Measurements from ENCODE around the gene IFNA8. TPM values are rescaled to one million over a fixed set of nuclear protein-coding genes. Genes with fewer than 3 reads are reported as not detected.
"Not testable (repeated sequence)": the region's sequence is repeated elsewhere in the genome, so short reads cannot be mapped to it uniquely, and the experiment has no call there.

The IFNA8 gene
- not detected for polyA plus RNA-seq
- long read RNA-seq, donor 1, result 0 reads
- long read RNA-seq, donor 2, result 0 reads
- long read RNA-seq, donor 3, result 0 reads
- long read RNA-seq, donor 4, result 0 reads
- long read RNA-seq, donor 5, result 0 reads
- long read RNA-seq, donor 6, result 0 reads
- long read RNA-seq, donor 7, result 0 reads
- long read RNA-seq, donor 8, result 0 reads
- long read RNA-seq, donor 9, result 0 reads
- long read RNA-seq, donor 10, result 0 reads
- long read RNA-seq, donor 11, result 0 reads

- WGBS (ENCODE audit: insufficient coverage, low lambda C conversion rate), result no CpG with 5 or more reads among the region's 1 CpG
- peaks cover 8% of the 10 kb centered on the region for H3K27me3 ChIP-seq (ENCODE audit: control insufficient read depth, insufficient read depth, low read length)
- H3K27ac ChIP-seq (ENCODE audit: low read length), result no peak within 1 kb of the TSS
- DNase-seq, result no peak
- H3K4me1 ChIP-seq (ENCODE audit: control insufficient read depth, insufficient read depth, low read length), result no peaks in the 10 kb centered on the region
- H3K36me3 ChIP-seq (ENCODE audit: control insufficient read depth, insufficient read depth, low read length), result no peaks in the 10 kb centered on the region
- no peaks in the 10 kb centered on the region for H3K9me3 ChIP-seq (ENCODE audit: control insufficient read depth, low read depth, low read length)
- H3K4me3 ChIP-seq (ENCODE audit: low read length), result no peak within 1 kb of the TSS
Measured at GRCh38 chr9:21408817-21409216, at the start of gene IFNA8. Gene IFNA8, plus strand, starts transcription at chr9:21409117. Its CDS starts 60 bp downstream, at chr9:21409177.

- no CpG with 5 or more reads among the region's 8 CpGs for WGBS (ENCODE audit: insufficient coverage, low lambda C conversion rate)
Measured at GRCh38 chr9:21362287-21362686, 46.6 kb upstream of the IFNA8 start.

GRCh38 chr9:21367169-21367568, 41.7 kb upstream of the IFNA8 start:
- WGBS (ENCODE audit: insufficient coverage, low lambda C conversion rate), result no CpG with 5 or more reads among the region's 2 CpGs
- H3K4me1 ChIP-seq (ENCODE audit: control insufficient read depth, insufficient read depth, low read length); DNase-seq; H3K9me3 ChIP-seq (ENCODE audit: control insufficient read depth, low read depth, low read length); H3K27me3 ChIP-seq (ENCODE audit: control insufficient read depth, insufficient read depth, low read length); H3K4me3 ChIP-seq (ENCODE audit: low read length); H3K36me3 ChIP-seq (ENCODE audit: control insufficient read depth, insufficient read depth, low read length); H3K27ac ChIP-seq (ENCODE audit: low read length): not testable (repeated sequence)

More at GRCh38 chr9:21362287-21362686, 46.6 kb upstream of the IFNA8 start:
- Histone ChIP-seq H3K36me3 (ENCODE audit: control insufficient read depth, insufficient read depth, low read length) (no peaks in the 10 kb centered on the region), H3K27ac (ENCODE audit: low read length) (no peak overlapping the region), H3K4me1 (ENCODE audit: control insufficient read depth, insufficient read depth, low read length) (no peaks in the 10 kb centered on the region), H3K4me3 (ENCODE audit: low read length) (no peak overlapping the region), H3K9me3 (ENCODE audit: control insufficient read depth, low read depth, low read length) (no peaks in the 10 kb centered on the region), H3K27me3 (ENCODE audit: control insufficient read depth, insufficient read depth, low read length) (peaks cover 3% of the 10 kb centered on the region)
- no peak for DNase-seq

GRCh38 chr9:21367957-21368356, 41.0 kb upstream of the IFNA8 start, which contains the start of gene IFNA13:
Gene IFNA13, minus strand, starts transcription at chr9:21368057. Its CDS starts 47 bp downstream, at chr9:21368010.
- no peak for DNase-seq
- H3K4me3 ChIP-seq (ENCODE audit: low read length), result no peak within 1 kb of the TSS
- WGBS (ENCODE audit: insufficient coverage, low lambda C conversion rate), result 87% methylated on average over 2 of the region's 3 CpGs

GRCh38 chr9:21371467-21371866, 37.5 kb upstream of the IFNA8 start:
- not testable (repeated sequence) for H3K4me3 ChIP-seq (ENCODE audit: low read length); DNase-seq; H3K27ac ChIP-seq (ENCODE audit: low read length); H3K9me3 ChIP-seq (ENCODE audit: control insufficient read depth, low read depth, low read length); H3K36me3 ChIP-seq (ENCODE audit: control insufficient read depth, insufficient read depth, low read length); H3K27me3 ChIP-seq (ENCODE audit: control insufficient read depth, insufficient read depth, low read length); H3K4me1 ChIP-seq (ENCODE audit: control insufficient read depth, insufficient read depth, low read length)
- WGBS (ENCODE audit: insufficient coverage, low lambda C conversion rate), result no CpG with 5 or more reads among the region's 4 CpGs

More at GRCh38 chr9:21367957-21368356, 41.0 kb upstream of the IFNA8 start, which contains the start of gene IFNA13:
- peaks cover 3% of the 10 kb centered on the region for H3K27me3 ChIP-seq (ENCODE audit: control insufficient read depth, insufficient read depth, low read length)
- no peaks in the 10 kb centered on the region for H3K9me3 ChIP-seq (ENCODE audit: control insufficient read depth, low read depth, low read length)
- H3K27ac ChIP-seq (ENCODE audit: low read length), result no peak within 1 kb of the TSS
- no peaks in the 10 kb centered on the region for H3K4me1 ChIP-seq (ENCODE audit: control insufficient read depth, insufficient read depth, low read length)
- H3K36me3 ChIP-seq (ENCODE audit: control insufficient read depth, insufficient read depth, low read length), result no peaks in the 10 kb centered on the region

GRCh38 chr9:21381448-21382339, 27.2 kb upstream of the IFNA8 start:
- Histone ChIP-seq H3K27me3 (ENCODE audit: control insufficient read depth, insufficient read depth, low read length) (peaks cover 9% of the 10 kb centered on the region), H3K9me3 (ENCODE audit: control insufficient read depth, low read depth, low read length) (no peaks in the 10 kb centered on the region), H3K36me3 (ENCODE audit: control insufficient read depth, insufficient read depth, low read length) (no peaks in the 10 kb centered on the region), H3K4me3 (ENCODE audit: low read length) (no peak overlapping the region), H3K4me1 (ENCODE audit: control insufficient read depth, insufficient read depth, low read length) (no peaks in the 10 kb centered on the region), H3K27ac (ENCODE audit: low read length) (no peak overlapping the region)
- DNase-seq, result no peak
- no CpG with 5 or more reads among the region's 5 CpGs for WGBS (ENCODE audit: insufficient coverage, low lambda C conversion rate)

- no peak for DNase-seq
- H3K4me1 ChIP-seq (ENCODE audit: control insufficient read depth, insufficient read depth, low read length), result no peaks in the 10 kb centered on the region
- no peaks in the 10 kb centered on the region for H3K9me3 ChIP-seq (ENCODE audit: control insufficient read depth, low read depth, low read length)
- no peak overlapping the region for H3K27ac ChIP-seq (ENCODE audit: low read length)
- H3K27me3 ChIP-seq (ENCODE audit: control insufficient read depth, insufficient read depth, low read length), result peaks cover 9% of the 10 kb centered on the region
- H3K4me3 ChIP-seq (ENCODE audit: low read length), result no peak overlapping the region
- no peaks in the 10 kb centered on the region for H3K36me3 ChIP-seq (ENCODE audit: control insufficient read depth, insufficient read depth, low read length)
- 70% methylated on average over 4 of the region's 4 CpGs for WGBS (ENCODE audit: insufficient coverage, low lambda C conversion rate)
Measured at GRCh38 chr9:21383627-21384026, 25.3 kb upstream of the IFNA8 start.

- Histone ChIP-seq H3K4me3 (ENCODE audit: low read length) (no peak within 1 kb of the TSS), H3K9me3 (ENCODE audit: control insufficient read depth, low read depth, low read length) (no peaks in the 10 kb centered on the region), H3K27ac (ENCODE audit: low read length) (no peak within 1 kb of the TSS), H3K27me3 (ENCODE audit: control insufficient read depth, insufficient read depth, low read length) (peaks cover 9% of the 10 kb centered on the region), H3K36me3 (ENCODE audit: control insufficient read depth, insufficient read depth, low read length) (no peaks in the 10 kb centered on the region), H3K4me1 (ENCODE audit: control insufficient read depth, insufficient read depth, low read length) (no peaks in the 10 kb centered on the region)
- DNase-seq, result no peak
- WGBS (ENCODE audit: insufficient coverage, low lambda C conversion rate), result 73% methylated on average over 1 of the region's 1 CpG
Measured at GRCh38 chr9:21385131-21385670, 23.7 kb upstream of the IFNA8 start, which contains the start of gene IFNA2. Gene IFNA2, minus strand, starts transcription at chr9:21385398. Its CDS starts 69 bp downstream, at chr9:21385329.

- Histone ChIP-seq H3K9me3 (ENCODE audit: control insufficient read depth, low read depth, low read length) (no peaks in the 10 kb centered on the region), H3K27ac (ENCODE audit: low read length) (no peak overlapping the region), H3K27me3 (ENCODE audit: control insufficient read depth, insufficient read depth, low read length) (peaks cover 23% of the 10 kb centered on the region), H3K36me3 (ENCODE audit: control insufficient read depth, insufficient read depth, low read length) (no peaks in the 10 kb centered on the region), H3K4me3 (ENCODE audit: low read length) (no peak overlapping the region), H3K4me1 (ENCODE audit: control insufficient read depth, insufficient read depth, low read length) (no peaks in the 10 kb centered on the region)
- WGBS (ENCODE audit: insufficient coverage, low lambda C conversion rate), result no CpG with 5 or more reads among the region's 6 CpGs
- DNase-seq, result no peak
Measured at GRCh38 chr9:21392270-21392669, 16.6 kb upstream of the IFNA8 start.
